HG02943 (cell line): ENCODE measurements around the gene RASGEF1C.

Experiments
- ATAC-seq: cut with Tn5 transposase; IDR thresholded peaks from one replicate; pipeline ENCODE4 v1.9.1; 2021; ENCODE audit warnings: mild to moderate bottlenecking, low read depth, moderate library complexity; ENCODE audit not compliant: unreplicated experiment

RASGEF1C gene

DNA sequence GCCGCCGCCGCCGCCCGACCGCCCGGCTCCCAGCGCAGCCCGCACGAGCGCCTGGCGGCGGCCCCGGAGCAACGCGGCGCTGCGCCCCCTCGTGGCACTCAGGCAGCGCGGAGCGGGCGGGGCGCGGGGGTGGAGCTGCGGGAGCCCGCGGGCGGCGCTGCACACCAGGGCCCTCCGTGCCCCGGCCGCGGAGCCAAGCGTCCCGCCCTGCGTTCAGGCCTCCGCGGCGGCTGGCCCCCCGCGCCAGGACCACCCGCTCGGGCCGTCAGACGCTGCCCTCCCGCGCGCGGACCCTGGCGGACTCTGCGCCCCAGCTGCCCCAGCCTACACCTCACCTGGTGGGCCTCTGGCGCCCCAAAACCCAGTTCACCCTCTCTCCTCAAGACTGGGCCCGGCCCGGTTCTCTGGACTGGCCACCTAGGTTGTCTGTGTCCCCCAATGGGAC is at the start of gene RASGEF1C:
TSS of gene RASGEF1C (minus strand) at position 75 of the 445 bp plus-strand sequence. CDS start 71,159 bp downstream, outside the sequence.
- ATAC-seq: no peak

DNA sequence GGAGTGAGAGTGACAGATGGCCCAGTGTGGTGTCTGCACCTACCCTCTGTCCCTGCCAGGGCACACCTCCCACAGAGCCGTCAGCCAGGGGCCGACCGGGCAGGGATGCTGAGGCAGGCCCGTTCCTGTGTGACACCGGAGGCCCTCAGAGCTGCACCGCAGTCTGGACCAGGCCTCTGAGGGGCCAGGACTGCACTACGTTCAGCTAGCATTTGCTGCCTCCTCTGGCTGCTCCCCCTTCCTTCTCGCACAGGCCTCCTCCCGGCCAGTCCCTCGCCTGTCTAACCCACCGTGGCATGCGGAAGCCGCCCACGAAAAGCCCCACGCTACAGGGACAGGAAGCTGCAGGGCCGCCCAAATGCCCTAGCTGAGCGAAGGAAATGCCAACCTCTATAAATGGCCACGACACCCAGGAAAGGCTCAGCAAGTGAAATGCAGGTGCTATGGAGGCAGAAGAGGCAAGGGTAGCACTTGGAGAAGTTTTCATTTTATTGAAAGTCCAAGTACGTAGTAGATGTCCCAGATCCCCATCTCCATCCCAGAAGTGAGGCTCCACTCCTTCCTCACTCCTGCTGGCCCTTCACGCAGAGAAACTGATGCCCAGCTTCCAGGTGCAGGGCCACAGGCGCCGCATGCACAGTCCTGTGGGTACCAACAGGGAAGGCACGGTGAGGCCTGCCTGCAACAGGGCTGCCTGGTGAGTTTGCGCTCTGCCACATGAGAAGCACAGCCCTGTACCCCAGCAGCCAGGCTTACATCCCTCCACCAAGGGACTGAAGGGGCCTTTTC is 44.2 kb upstream of the RASGEF1C start:
- ATAC-seq: no peak

DNA sequence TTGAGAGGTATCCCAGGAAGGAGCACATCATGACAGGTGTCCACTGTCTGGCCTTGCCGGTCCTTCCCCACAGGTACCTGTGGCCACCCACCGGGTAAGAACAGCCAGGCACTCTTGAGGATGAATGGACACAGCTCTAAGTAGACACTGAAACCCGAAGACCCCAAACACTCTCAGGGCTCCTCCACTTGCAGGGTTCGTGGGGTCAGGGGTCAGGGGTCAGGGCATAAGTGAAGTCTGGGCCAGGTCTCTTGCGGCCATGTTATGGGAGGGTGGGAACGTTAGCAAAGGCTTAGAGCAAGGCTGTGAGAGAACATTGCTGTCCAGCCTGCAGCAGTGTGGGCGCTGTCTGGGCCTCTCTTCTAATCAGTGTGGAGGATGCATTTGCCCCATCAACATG is 42.9 kb upstream of the RASGEF1C start:
- no peak for ATAC-seq

DNA sequence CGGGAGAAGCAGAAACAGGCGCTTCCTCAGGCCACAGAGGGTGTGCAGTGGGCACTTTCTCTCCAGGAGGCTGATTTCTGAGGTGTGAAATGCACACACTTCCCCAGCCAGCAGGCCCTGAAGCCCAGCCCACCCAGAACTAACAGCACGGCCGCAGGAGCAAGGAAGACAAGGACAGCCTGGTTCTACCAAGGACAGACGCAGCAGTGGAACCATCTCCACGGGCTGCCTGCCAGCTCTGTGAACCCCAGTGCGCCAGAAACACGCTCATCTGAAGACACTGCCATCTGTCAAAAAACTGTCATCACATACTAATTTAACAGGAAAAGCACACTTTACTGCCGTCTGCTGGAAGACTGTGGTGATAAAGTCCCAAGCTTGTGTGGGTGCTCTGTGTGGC is 42.1 kb upstream of the RASGEF1C start:
- no peak for ATAC-seq

DNA sequence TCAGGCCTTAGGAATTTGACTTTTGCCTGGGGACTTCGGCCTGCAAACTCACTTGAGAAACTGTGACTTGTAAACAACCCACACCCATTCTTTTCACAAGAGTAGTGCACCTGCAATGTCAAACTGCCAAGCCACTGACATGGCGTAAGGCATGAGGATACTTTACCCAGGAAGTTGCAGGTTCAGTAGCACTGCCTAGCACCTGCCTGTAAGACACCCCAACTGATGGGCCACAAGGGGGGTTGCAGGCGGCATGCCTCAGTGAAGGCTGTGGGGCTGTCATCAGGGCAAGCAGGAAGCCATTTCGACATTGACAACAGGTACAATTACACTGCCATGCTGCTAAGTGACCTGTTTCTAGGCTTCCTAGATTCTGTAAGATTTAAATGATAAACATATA is 41.3 kb upstream of the RASGEF1C start:
- ATAC-seq: no peak

DNA sequence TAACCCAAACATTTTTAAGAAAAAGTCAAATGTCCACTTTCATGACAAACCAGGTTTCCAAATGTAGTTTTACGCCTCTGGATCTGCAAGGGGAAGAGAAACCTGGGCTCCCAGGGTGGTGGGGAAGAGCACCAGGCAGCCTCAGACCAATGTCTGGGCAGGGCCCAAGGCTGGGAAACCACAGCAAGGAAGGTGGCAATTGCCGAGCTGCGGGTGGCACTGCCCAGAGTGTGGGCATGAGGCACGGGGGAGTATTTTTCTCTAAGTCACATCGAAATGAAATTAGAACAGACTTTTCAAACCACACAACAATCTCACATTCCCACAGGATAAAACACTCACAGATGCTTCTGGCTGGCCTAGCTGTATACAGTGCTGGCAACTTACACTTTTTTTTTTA is 32.6 kb upstream of the RASGEF1C start:
- no peak for ATAC-seq

DNA sequence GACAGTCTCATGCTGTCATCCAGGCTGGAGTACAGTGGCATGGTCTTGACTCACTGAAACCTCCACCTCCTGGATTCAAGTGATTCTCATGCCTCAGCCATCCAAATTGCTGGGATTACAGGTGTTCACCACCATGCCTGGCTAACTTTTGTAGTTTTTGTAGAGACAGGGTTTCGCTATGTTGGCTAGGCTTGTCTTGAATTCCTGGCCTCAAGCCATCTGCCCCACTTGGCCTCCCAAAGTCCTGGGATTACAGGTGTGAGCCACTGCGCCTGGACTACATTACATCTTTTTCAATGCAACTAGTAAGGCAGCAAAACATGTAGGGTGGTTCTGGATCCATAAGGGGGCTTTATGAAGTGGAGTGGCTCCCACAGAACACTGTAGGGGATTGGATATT is 29.6 kb upstream of the RASGEF1C start:
- ATAC-seq: no peak

DNA sequence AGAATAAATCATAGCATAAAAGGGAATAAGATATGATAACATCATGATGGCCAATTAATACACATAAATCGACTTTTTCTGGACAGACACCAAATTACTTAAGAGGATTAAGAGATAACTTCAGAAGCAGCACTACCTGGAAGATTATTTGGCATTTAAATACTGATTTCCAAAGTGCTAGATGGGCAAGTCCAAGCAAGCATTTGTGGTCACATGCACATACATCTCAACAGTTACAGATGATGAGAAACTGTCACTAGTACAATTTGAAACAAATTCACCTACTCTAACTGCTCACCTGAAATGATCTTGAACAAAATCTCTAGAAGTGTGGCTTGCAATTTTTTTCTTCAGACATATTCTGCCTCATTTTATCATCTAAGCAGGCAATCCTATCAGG is 26.8 kb upstream of the RASGEF1C start:
- no peak for ATAC-seq

DNA sequence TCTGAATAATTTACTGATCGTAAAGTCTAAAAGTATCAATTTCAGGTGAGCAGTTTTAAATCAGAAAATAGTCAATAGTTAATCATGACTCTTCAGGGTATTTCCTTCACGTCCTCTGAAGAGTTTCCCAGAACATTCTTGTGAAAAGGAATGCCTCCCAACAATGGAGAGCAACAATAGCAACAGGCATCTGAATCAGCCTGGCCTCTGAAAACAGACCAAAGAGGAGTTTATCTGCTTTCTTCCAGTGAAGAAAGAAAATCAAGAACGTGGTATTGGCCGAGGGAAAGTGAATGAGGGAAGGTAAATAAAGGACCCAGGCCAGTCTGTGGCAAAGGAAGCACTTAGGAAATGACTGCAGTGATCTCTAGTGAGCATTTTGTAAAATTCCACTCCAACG is 26.1 kb upstream of the RASGEF1C start:
- no peak for ATAC-seq

DNA sequence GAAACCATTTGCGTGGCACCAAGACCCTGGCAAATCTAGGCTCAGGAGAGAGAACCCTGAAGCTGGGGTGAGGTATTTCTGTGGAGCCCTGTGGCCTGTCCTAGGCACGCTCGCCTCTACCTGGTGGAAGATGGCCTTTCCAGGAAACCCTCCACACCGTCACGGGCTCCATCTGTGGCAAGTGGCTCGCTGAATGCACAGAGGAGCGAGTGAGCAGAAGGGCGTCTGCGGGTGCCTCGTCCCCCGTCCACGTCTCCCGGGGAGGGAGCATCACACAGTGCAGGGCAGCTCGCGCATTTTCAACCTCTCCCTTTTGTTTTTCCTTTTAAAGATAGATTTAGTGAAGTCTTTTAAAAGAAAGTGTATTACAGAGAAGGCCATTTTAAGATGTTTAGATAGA is 25.3 kb upstream of the RASGEF1C start:
- ATAC-seq: no peak

DNA sequence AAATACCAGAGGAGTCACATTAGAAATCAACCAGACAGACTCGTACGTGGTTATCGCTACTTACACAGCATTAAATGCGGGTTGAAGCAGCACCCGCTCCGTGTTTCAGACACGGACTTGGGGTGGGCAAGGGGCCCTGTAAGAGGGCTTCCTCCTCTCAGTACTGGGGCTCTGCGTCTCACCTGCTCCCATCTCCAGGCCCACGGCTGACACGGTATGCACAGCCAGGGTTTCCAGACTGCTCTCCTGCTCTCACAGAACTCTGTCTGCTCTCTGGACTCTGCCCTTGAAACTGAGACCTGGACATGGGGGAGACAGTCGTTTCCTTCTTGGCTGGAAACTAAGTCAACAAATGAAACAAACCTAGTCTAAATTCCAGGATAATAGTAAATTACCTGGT is 24.7 kb upstream of the RASGEF1C start:
- no peak for ATAC-seq

DNA sequence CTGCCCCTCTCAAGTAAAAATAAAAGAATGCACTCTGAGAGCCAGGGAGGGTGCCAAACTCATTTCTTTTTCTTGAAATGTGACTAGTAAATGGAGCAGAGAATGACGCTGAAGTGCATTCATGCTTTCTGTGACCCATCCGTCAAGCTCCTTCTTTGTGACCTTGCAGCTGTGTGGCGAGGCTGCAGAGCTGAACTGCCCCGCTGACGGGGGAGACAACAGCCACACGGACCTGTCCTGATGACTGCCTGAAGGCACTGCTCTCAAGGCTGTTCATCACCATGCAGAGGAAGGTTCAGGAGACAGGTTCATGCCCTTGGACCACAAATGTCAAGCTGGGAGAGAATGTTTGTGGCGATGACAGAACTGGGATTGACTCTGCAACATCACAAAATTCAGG is 21.0 kb upstream of the RASGEF1C start:
- no peak for ATAC-seq

DNA sequence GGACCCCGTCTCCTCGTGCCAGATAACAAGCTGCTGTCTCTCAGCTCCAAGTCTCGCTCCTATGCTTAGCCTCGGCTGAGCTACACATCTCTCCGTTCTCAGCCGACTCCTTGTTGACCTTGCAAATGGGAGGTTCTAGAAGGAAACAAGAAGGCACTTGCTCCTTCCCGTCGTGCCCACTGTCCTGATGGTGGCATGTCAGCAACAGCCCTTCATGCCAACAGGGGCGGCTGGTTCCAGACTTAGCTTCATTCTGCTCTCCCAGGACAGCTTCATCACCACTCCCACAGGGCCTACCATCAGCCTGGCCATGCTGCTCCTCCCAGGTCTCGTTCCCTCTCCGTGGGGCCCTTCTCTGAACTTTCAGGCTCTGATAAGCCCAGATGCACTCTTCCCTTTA is 13.0 kb upstream of the RASGEF1C start:
- ATAC-seq: no peak

DNA sequence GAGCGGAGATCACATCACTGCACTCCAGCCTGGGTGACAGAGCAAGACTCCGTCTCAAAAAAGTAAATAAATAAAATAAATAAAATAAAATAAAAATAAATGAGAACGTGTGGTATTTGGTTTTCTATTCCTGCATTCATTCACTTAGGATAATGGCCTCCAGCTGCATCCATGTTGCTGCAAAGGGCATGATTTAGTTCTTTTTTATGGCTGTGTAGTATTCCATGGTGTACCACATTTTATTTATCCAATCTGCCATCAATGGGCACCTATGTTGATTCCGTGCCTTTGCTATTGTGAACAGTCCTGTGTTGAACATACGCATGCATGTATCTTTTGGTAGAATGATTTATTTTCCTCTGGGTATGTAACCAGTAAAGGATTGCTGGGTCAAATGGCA is 8.8 kb upstream of the RASGEF1C start:
- no peak for ATAC-seq

DNA sequence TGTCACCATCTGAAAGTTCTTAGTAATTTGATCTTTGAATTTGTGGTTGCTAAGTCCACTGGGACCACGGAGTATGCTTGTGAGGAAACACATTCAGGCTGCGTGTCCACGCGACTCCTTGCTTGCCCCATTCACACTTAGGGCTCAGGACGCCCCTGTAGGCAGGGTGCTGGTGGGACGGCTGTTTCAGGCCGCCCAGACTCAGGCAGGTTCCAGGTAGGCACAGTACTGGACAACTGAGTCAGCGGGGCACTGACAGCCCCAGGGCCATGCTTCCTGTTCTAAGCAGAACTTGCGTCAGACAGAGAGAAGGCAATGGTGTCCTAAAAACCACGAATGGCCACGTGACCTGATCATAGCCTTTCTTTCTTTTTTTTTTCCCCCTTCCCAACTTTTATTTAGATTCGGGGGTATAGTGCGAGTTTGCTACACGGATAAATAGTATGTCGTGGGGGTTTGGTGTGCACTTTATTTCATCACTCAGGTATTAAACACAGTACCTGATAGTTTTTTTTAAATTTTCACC is 7.7 kb upstream of the RASGEF1C start:
- no peak for ATAC-seq

DNA sequence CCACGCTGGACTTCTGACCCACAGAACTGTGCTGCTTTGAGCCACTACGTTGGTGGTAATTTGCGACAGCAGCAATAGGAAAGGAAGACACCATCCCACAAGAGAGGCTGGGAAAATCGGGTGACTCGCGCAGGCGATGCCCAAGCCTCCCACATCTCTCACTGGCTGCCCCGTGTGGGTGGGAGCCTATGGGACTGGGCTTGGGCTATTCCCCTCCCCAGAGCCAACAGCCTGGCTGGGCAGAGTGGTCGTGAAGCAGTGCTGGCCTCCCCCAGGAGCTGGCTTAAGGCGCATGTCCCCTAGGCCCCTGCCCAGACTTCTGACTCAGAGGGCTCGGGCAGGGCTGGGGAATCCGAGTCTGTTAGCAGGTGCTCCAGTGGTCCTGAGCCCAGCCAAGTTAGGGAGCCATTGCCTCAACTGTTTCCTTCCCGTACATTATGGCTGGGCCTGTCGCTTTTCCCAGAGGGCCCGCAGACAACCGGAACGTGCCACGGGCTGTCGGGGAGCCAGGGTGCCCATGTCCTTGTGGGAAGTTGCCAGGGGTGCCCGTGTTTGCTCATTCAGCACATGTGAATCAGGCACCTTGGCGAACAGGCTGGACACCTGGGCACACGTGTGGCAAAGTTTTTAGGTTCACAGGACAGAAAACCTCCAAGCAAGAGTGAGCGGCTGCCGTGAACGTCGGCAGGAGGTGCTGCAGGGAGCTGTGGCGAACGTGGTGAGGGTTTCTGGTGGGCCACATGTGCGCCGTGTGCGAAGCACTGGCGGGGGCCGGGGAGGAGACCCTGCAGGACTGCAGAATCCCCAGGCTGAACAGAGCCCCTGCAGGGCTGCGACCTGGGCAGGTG is 7.0 kb upstream of the RASGEF1C start:
- ATAC-seq: no peak

DNA sequence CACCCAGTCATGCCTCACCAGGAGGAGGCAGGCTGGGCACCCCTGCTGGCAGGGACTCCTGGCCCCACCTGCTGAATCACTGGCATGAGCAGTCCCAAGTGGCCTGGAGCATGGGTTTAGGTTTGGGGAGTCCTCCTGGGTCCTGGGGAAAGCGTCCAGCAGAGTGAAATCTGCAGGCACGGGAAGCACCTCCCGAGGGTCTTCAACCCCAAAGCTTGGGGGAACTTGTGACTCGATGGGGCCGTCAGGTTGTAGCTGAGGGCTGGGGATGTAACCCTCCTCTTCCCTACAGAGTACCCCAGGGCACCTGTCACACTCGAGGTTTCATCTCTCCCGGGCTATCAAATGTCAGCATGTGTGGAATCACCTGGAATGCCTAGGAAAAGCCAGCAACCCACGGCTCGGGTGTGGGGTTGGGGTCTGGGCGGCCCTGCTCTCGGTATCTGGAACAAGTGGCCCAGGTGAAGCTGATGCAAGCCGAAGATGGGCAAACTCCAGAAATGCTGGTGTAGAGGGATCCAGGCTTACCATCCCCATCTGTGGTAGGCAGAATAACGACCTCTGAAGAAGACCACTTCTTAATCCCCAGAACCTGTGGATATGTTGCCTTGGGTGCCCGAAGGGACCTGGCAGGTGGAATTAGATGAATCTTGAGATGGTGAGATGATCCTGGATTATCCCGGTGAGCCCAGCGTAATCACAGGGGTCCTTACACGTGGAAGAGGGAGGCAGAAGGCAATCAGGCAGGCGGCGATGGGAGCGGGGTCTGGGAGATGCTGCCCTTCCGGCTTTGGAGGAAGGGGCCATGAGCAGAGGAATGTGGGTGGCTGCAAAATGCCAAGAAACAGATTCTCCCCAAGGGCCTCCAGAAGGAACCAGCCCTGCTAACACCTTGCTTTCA is 6.1 kb upstream of the RASGEF1C start:
- ATAC-seq: no peak

DNA sequence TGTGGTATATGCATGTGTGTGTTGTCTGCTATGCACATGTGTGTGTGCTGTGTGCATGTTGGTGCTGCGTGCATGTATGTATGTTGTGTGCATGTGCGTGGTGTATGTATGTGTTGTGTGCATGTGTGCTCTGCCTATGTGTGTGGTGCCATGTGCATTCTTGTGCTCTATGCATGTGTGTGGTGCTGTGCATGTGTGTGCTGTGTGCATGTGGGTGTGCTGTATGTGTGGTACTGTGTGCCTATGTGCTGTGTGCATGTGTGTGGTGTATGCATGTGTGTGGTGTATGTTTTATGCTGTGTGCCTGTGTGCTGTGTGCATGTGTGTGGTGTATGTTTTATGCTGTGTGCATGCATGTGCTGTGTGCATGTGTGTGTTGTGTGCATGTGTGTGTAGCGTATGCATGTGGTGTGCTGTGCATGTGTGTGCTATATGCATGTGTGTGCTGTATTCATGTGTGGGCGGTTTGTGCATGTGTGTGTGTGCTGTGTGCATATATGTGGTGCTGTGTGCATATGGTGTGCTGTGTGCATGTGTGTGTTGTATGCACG is 4.7 kb upstream of the RASGEF1C start:
- ATAC-seq: no peak

DNA sequence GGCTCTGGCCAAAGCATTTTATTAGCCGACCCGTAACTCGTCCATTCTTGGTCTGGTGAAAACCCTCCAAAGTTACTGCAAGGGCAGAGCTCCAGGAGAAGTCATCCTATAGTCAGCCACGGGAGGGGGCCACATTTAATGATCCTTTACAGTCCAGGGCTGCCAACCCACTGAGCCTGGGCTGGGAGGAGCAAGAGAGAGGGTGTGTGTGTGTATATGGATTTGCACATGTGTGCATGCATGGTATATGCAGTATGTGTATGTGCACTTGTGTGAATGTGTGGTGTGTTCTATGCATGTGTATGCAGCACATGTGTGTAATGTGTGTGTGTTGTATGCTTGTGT is 4.2 kb upstream of the RASGEF1C start:
- no peak for ATAC-seq
